ENCODE results near the gene MRC1.

The MRC1 gene

GRCh38 chr10:17880601-17881000 is 71.5 kb downstream of the MRC1 start:
- TF ChIP-seq CTCF (IDR thresholded peaks at IDR 0.05; ENCODE audit: low read depth, low read length, missing control alignments): no peak
- no peak for DNase-seq (ENCODE audit: low read depth)
- H3K4me3 ChIP-seq (ENCODE audit: low read depth, low read length): no peak overlapping the region

- H3K4me3 ChIP-seq (ENCODE audit: low read depth, low read length): no peak overlapping the region
- no peak for DNase-seq (ENCODE audit: low read depth)
- TF ChIP-seq CTCF (IDR thresholded peaks at IDR 0.05; ENCODE audit: low read depth, low read length, missing control alignments): no peak
Measured at GRCh38 chr10:17882557-17882956, 73.4 kb downstream of the MRC1 start.

GRCh38 chr10:17883621-17884020 is 74.5 kb downstream of the MRC1 start:
- TF ChIP-seq CTCF (IDR thresholded peaks at IDR 0.05; ENCODE audit: low read depth, low read length, missing control alignments): no peak
- no peak overlapping the region for H3K4me3 ChIP-seq (ENCODE audit: low read depth, low read length)
- no peak for DNase-seq (ENCODE audit: low read depth)

- no peak for TF ChIP-seq CTCF (IDR thresholded peaks at IDR 0.05; ENCODE audit: low read depth, low read length, missing control alignments)
- no peak overlapping the region for H3K4me3 ChIP-seq (ENCODE audit: low read depth, low read length)
- no peak for DNase-seq (ENCODE audit: low read depth)
Measured at GRCh38 chr10:17888189-17888588, 79.0 kb downstream of the MRC1 start.

GRCh38 chr10:17891435-17891834 is 82.3 kb downstream of the MRC1 start:
- no peak for TF ChIP-seq CTCF (IDR thresholded peaks at IDR 0.05; ENCODE audit: low read depth, low read length, missing control alignments)
- DNase-seq (ENCODE audit: low read depth): no peak
- H3K4me3 ChIP-seq (ENCODE audit: low read depth, low read length): no peak overlapping the region

- H3K4me3 ChIP-seq (ENCODE audit: low read depth, low read length): no peak overlapping the region
- DNase-seq (ENCODE audit: low read depth): no peak
- no peak for TF ChIP-seq CTCF (IDR thresholded peaks at IDR 0.05; ENCODE audit: low read depth, low read length, missing control alignments)
Measured at GRCh38 chr10:17904564-17904963, 95.4 kb downstream of the MRC1 start.

- no peak for DNase-seq (ENCODE audit: low read depth)
- H3K4me3 ChIP-seq (ENCODE audit: low read depth, low read length): no peak overlapping the region
- no peak for TF ChIP-seq CTCF (IDR thresholded peaks at IDR 0.05; ENCODE audit: low read depth, low read length, missing control alignments)
Measured at GRCh38 chr10:17905491-17905890, 96.3 kb downstream of the MRC1 start.
